ENCODE measurements around the gene ADCK2. TPM values are rescaled to one million over a fixed set of nuclear protein-coding genes. Genes with fewer than 3 reads are reported as not detected.
"Not testable (repeated sequence)": the region's sequence is repeated elsewhere in the genome, so short reads cannot be mapped to it uniquely, and the experiment has no call there.

ADCK2 gene
- total RNA-seq, 1 donor: 14.1 TPM

DNA sequence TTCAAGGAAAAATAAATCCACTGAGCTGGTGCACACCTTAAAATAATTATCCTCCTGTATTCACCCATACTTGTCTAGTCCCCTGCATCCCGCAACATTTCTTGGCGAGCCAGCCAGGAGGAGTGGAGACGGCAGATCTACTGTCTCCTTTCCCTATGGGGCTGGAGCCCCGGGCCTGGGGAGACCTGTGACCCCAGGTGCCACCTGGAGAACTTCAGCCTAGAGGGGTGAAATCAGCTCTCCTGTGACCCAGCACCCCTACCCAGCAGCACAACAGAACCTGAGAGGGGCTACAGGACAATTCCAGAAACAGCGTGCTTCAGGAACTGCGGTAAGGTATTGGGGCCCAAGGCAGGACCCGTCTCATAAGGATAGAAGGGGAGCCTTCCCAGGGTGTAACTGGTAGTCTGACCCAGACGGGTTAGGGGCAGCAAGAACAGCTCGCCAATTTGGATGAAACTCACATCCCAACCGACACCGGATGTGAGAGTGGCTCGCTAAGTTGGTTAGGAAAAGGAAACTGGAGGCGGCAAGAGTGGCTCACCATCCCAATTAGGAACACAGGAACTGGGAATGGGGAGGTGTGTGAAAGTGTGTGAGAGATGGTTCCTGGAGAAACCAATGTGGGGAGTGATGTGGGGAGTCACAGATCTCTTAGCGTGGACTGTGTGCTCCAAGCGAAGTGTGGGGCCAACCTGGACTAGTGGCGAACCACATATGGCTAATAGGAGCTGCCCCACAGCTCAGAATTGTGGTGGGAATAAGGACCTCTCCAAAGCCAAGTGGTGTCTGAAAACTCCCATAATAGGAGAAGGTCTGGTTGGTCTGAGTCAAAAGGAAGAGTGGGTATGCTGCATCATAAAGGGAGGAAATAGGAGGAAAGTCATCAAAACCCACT lies 17.0 kb upstream of the ADCK2 start:
- no peak overlapping the region for H3K4me3 ChIP-seq (ENCODE audit: low read depth, low read length)
- DNase-seq (ENCODE audit: low read depth): no peak
- TF ChIP-seq CTCF (IDR thresholded peaks at IDR 0.05; ENCODE audit: insufficient read depth, low read length): no peak

GRCh38 chr7:140656548-140657515 lies 15.9 kb upstream of the ADCK2 start:
- peak overlapping the region; percentile 33 for H3K4me3 ChIP-seq (ENCODE audit: low read depth, low read length)
- no peak for TF ChIP-seq CTCF (IDR thresholded peaks at IDR 0.05; ENCODE audit: insufficient read depth, low read length)
- peak; percentile 60 for DNase-seq (ENCODE audit: low read depth)

GRCh38 chr7:140657891-140658290 lies 14.9 kb upstream of the ADCK2 start:
- H3K4me3 ChIP-seq (ENCODE audit: low read depth, low read length): no peak overlapping the region
- no peak for DNase-seq (ENCODE audit: low read depth)
- TF ChIP-seq CTCF (IDR thresholded peaks at IDR 0.05; ENCODE audit: insufficient read depth, low read length): no peak

DNA sequence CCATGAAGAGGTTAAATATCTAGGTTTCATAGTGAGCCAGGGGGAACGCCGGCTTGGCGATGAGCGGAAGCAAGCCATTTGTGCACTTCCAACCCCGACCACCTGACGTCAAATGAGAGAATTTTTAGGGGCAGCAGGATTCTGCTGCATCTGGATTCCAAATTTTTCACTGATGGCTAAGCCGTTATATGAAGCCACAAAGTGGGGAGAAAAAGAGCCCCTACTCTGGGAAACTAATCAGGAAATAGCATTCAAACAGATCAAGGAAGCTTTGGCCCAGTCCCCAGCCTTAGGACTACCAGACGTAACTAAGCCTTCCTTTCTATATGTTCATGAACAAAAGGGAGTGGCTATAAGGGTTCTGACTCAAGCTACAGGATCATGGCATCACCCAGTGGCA lies 12.9 kb upstream of the ADCK2 start:
- peak; percentile 34 for DNase-seq (ENCODE audit: low read depth)
- H3K4me3 ChIP-seq (ENCODE audit: low read depth, low read length): no peak overlapping the region
- TF ChIP-seq CTCF (IDR thresholded peaks at IDR 0.05; ENCODE audit: insufficient read depth, low read length): no peak

DNA sequence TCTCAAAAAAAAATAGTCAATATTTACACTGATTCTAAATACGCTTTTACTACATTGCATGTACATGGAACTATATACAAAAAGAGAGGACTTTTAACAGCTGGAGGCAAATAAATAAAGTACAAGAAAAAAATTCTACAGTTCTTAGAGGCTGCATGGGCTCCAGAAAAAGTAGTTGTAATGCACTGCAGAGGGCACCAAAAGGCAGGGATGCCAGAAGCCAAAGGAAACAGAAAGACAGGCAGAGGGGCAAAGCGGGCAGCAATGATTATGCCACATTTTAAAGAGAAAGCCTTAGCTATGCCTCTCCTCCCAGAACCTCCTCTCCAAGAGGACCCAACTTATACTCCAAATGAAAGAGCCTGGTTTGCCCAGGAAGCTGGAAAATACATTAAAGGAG lies 11.6 kb upstream of the ADCK2 start:
- no peak for DNase-seq (ENCODE audit: low read depth)
- H3K4me3 ChIP-seq (ENCODE audit: low read depth, low read length): no peak overlapping the region
- TF ChIP-seq CTCF (IDR thresholded peaks at IDR 0.05; ENCODE audit: insufficient read depth, low read length): no peak

GRCh38 chr7:140662938-140663337 lies 9.8 kb upstream of the ADCK2 start:
- not testable (repeated sequence) for DNase-seq (ENCODE audit: low read depth); H3K4me3 ChIP-seq (ENCODE audit: low read depth, low read length)

- no peak overlapping the region for H3K4me3 ChIP-seq (ENCODE audit: low read depth, low read length)
- no peak for DNase-seq (ENCODE audit: low read depth)
- no peak for TF ChIP-seq CTCF (IDR thresholded peaks at IDR 0.05; ENCODE audit: insufficient read depth, low read length)
Observed at GRCh38 chr7:140667476-140667875, 5.3 kb upstream of the ADCK2 start.
